Measurements from ENCODE around the gene CEBPZ.

CEBPZ gene

GRCh38 chr2:37168217-37168981 is 63.0 kb downstream of the CEBPZ start:
- DNase-seq = no peak

DNA sequence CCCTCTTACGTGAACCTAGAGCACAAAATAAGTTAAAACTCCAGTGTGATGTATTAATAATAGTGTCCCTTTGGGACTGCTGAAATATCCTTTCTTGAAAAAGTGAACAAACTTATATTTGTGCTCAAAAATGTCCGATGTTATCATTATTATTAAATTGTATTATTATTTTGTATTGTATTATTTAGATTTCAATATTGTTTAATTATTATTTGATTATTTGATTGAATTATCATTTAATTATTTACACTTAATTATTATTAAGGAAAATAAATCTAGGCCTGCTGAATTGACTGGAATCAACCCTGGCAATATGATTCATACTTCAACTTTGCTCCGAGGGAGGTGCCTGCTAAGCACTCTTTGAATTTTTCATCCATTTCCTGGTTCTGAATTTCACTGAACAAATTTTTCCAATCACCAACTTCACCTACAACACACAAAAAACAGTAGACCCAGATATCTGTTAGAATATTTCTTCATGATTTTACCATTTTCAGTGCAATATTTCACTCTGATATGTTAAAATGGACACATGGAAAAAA is 63.7 kb downstream of the CEBPZ start:
- no peak for DNase-seq

DNA sequence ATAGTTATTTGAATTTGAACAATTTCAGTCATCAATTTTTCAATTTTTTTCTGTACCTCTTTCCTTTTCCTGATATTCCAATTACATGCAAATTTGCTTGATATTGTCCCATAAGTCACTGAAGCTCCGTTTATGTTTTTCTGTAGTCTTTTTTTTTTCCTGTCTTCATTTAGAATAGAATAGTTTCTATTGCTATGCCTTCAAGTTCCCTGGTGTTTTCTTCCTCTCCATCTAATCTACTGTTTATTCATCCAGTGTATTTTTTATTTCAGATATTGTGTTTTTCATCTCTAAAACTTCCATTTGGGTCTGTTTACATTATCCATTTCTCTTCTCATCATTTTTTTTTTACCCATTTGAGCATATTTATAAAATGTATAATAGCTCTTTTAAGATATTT is 66.6 kb downstream of the CEBPZ start:
- no peak for DNase-seq

- DNase-seq = peak; percentile 10 to 81 (median 54)
Observed at GRCh38 chr2:37156857-37157714, 74.3 kb downstream of the CEBPZ start, which contains the start of gene EIF2AK2. EIF2AK2 (minus strand) TSS chr2:37156980; CDS start chr2:37147806, 9,174 bp downstream.

DNA sequence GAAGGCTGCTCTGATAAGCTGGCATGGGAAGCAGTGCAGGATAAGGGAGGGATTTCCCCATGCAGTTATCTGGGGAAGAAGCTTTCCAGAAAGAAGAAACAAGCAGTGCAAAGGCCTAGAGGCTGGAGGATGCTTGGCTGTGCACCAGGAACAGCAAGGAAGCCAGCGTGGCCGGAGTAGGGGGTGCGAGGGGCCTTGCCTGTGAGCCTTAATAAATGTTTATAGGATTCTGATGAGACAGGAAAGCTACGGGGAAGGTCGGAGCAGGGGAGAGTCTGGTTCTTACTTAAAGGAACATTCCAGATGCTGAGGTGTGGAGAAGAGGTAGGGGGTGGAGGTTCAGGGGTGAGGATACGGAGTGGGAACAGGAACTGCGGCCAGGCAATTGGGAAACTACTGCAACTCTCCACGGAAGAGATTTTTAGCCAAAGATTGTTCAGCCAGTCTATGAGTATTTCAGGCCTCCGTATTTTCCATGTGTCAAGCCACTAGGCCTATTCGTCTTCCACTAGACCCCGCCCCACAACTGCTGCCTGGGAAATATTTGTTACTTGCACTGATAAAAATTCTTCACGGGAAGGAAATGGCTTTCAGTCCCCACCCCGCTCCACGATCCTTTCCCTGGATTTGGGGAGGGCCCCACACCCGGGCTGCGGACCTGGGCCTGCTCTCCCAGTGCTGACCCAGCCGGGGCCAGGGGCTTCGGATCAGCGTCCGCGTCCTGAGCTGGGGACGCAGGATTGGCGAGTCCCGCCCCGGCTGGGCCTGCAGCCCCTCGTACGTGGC is 75.1 kb downstream of the CEBPZ start:
- DNase-seq = peak in 2 of 4 experiments; percentile 27 to 51

DNA sequence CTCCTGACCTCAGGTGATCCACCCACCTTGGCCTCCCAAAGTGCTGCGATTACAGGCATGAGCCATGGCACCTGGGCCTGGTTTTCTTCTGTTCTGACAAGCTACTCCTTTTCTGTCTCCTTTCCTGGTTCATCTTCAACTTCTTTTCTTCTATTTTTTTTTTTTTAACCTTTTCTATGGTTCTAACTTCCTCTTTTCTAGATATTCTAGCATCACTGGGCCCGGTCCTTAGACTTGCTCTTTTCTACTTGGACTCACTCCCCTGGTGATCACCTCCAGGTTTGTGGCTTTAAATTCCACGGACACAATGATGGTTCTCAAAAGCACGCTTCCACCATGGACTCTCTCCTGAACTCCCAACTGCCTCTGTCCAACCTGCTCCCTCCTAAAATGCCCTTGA is 76.6 kb downstream of the CEBPZ start:
- no peak for DNase-seq

DNA sequence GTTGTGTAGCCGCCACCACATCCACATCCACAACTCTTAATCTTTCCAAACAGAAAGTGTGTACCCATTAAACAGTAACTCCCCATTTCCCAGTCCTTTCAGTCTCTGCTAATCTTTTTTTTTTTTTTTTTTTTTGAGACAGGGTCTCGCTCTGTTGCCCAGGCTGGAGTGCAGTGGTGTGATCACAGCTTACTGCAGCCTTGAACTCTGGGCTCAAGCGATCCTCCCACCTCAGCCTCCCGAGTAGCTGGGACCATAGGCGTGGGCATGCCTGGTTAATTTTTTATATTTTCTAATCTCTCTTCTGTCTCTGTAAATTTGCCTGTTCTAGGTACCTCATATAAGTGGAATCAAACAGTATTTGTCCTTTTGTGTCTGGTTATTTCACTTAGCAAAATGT is 78.2 kb downstream of the CEBPZ start:
- DNase-seq = no peak

Measured in activated naive CD4-positive, alpha-beta T cell (primary cell).